Retina (tissue), 1 donor: ENCODE results near the gene LRRN4.
"Not testable (repeated sequence)": the region's sequence is repeated elsewhere in the genome, so short reads cannot be mapped to it uniquely, and the experiment has no call there.

Source experiments
- DNase-seq: peaks from one replicate; pipeline ENCODE4 v3.0.0-alpha.2; 2016

Gene LRRN4

GRCh38 chr20:6058684-6059295 lies 4.9 kb upstream of the LRRN4 start:
- DNase-seq = no peak

GRCh38 chr20:6057691-6058090 lies 3.8 kb upstream of the LRRN4 start:
- DNase-seq = no peak

GRCh38 chr20:6057139-6057538 lies 3.3 kb upstream of the LRRN4 start:
- no peak for DNase-seq

- DNase-seq = no peak
Measured at GRCh38 chr20:6055981-6056569, 2.2 kb upstream of the LRRN4 start.

- no peak for DNase-seq
Measured at GRCh38 chr20:6055161-6055783, 1.4 kb upstream of the LRRN4 start.

- not testable (repeated sequence) for DNase-seq
Measured at GRCh38 chr20:6054689-6055051, 810 bp upstream of the LRRN4 start.

GRCh38 chr20:6053064-6053775 lies 640 bp downstream of the LRRN4 start:
- no peak for DNase-seq

GRCh38 chr20:6051505-6051904 lies 2.4 kb downstream of the LRRN4 start:
- no peak for DNase-seq

- DNase-seq = no peak
Measured at GRCh38 chr20:6048391-6048790, 5.5 kb downstream of the LRRN4 start.

GRCh38 chr20:6046432-6046831 lies 7.4 kb downstream of the LRRN4 start:
- no peak for DNase-seq

- no peak for DNase-seq
Measured at GRCh38 chr20:6045566-6045965, 8.3 kb downstream of the LRRN4 start.

GRCh38 chr20:6044115-6044514 lies 9.7 kb downstream of the LRRN4 start:
- no peak for DNase-seq

- DNase-seq = no peak
Measured at GRCh38 chr20:6041808-6042265, 12.0 kb downstream of the LRRN4 start.

- DNase-seq = no peak
Measured at GRCh38 chr20:6040958-6041807, 12.7 kb downstream of the LRRN4 start.

GRCh38 chr20:6040540-6040939 lies 13.3 kb downstream of the LRRN4 start:
- no peak for DNase-seq

- DNase-seq = no peak
Measured at GRCh38 chr20:6039766-6040165, 14.1 kb downstream of the LRRN4 start.

- no peak for DNase-seq
Measured at GRCh38 chr20:6038256-6038655, 15.6 kb downstream of the LRRN4 start.

GRCh38 chr20:6037082-6037481 lies 16.8 kb downstream of the LRRN4 start:
- no peak for DNase-seq

- no peak for DNase-seq
Measured at GRCh38 chr20:6036213-6036612, 17.6 kb downstream of the LRRN4 start.

GRCh38 chr20:6034134-6034969 lies 19.5 kb downstream of the LRRN4 start:
- no peak for DNase-seq

- DNase-seq = not testable (repeated sequence)
Measured at GRCh38 chr20:6032907-6033306, 21.0 kb downstream of the LRRN4 start.
